Activated naive CD8-positive, alpha-beta T cell treated with anti-CD3 and anti-CD28 coated beads for 36 hours (primary cell): Measurements from ENCODE around the gene LAMA3. TPM values are rescaled to one million over a fixed set of nuclear protein-coding genes. Genes with fewer than 3 reads are reported as not detected.

ENCODE experiments used
- DNase-seq: peaks from one replicate; pipeline ENCODE4 v3.0.0; 2021
- H3K27ac Mint-ChIP-seq: one replicate; pipeline ENCODE4 v1.8.0; 2022; ENCODE audit warnings: mild to moderate bottlenecking, moderate library complexity, mixed read lengths
- H3K27me3 Mint-ChIP-seq: one replicate; pipeline ENCODE4 v1.8.0; 2022; ENCODE audit warnings: mild to moderate bottlenecking, mixed read lengths
- H3K36me3 Mint-ChIP-seq: one replicate; pipeline ENCODE4 v1.8.0; 2021; ENCODE audit warnings: mild to moderate bottlenecking, mixed read lengths
- H3K4me1 Mint-ChIP-seq: one replicate; pipeline ENCODE4 v1.8.0; 2021; ENCODE audit warnings: mixed read lengths
- H3K4me3 Mint-ChIP-seq: one replicate; pipeline ENCODE4 v1.8.0; 2022; ENCODE audit warnings: mild to moderate bottlenecking, moderate library complexity, mixed read lengths
- H3K9me3 Mint-ChIP-seq: one replicate; pipeline ENCODE4 v1.8.0; 2022; ENCODE audit warnings: mixed read lengths
- total RNA-seq, 2 experiments: library from RNA; stranded (reverse); gene quantifications; one replicate each; pipeline ENCODE4 v1.2.3, GENCODE V29; 2021

Gene LAMA3
- total RNA-seq, 2 experiments from 2014 or later: 0.31 to 0.42 TPM

GRCh38 chr18:23793985-23794867 is 105.0 kb downstream of the LAMA3 start:
- no peak overlapping the region for H3K27ac Mint-ChIP-seq
- DNase-seq: no peak
- no peak overlapping the region for H3K4me3 Mint-ChIP-seq
- H3K4me1 Mint-ChIP-seq: no peaks in the 10 kb centered on the region
- H3K9me3 Mint-ChIP-seq: peaks cover 2% of the 10 kb centered on the region
- no peaks in the 10 kb centered on the region for H3K27me3 Mint-ChIP-seq
- no peaks in the 10 kb centered on the region for H3K36me3 Mint-ChIP-seq

GRCh38 chr18:23798249-23798648 is 109.0 kb downstream of the LAMA3 start:
- Mint-ChIP-seq H3K36me3 (no peaks in the 10 kb centered on the region), H3K4me1 (no peaks in the 10 kb centered on the region), H3K27ac (no peak overlapping the region), H3K9me3 (no peaks in the 10 kb centered on the region), H3K4me3 (no peak overlapping the region), H3K27me3 (no peaks in the 10 kb centered on the region)
- DNase-seq: no peak

- H3K27me3 Mint-ChIP-seq: no peaks in the 10 kb centered on the region
- DNase-seq: no peak
- no peaks in the 10 kb centered on the region for H3K36me3 Mint-ChIP-seq
- no peak overlapping the region for H3K27ac Mint-ChIP-seq
- H3K4me3 Mint-ChIP-seq: no peak overlapping the region
- no peaks in the 10 kb centered on the region for H3K4me1 Mint-ChIP-seq
- H3K9me3 Mint-ChIP-seq: no peaks in the 10 kb centered on the region
These were observed 109.6 kb downstream of the LAMA3 start for GRCh38 chr18:23798824-23799223.

- Mint-ChIP-seq H3K4me3 (no peak overlapping the region), H3K27ac (no peak overlapping the region), H3K9me3 (no peaks in the 10 kb centered on the region), H3K36me3 (no peaks in the 10 kb centered on the region), H3K27me3 (no peaks in the 10 kb centered on the region), H3K4me1 (no peaks in the 10 kb centered on the region)
- no peak for DNase-seq
These were observed 110.3 kb downstream of the LAMA3 start for GRCh38 chr18:23799540-23799939.

- H3K27me3 Mint-ChIP-seq: no peaks in the 10 kb centered on the region
- no peak for DNase-seq
- H3K9me3 Mint-ChIP-seq: no peaks in the 10 kb centered on the region
- no peaks in the 10 kb centered on the region for H3K4me1 Mint-ChIP-seq
- H3K27ac Mint-ChIP-seq: no peak overlapping the region
- no peaks in the 10 kb centered on the region for H3K36me3 Mint-ChIP-seq
- no peak overlapping the region for H3K4me3 Mint-ChIP-seq
These were observed 111.6 kb downstream of the LAMA3 start for GRCh38 chr18:23800902-23801301.

- no peaks in the 10 kb centered on the region for H3K9me3 Mint-ChIP-seq
- H3K27ac Mint-ChIP-seq: no peak overlapping the region
- H3K4me3 Mint-ChIP-seq: no peak overlapping the region
- DNase-seq: no peak
- no peaks in the 10 kb centered on the region for H3K4me1 Mint-ChIP-seq
- no peaks in the 10 kb centered on the region for H3K27me3 Mint-ChIP-seq
- H3K36me3 Mint-ChIP-seq: no peaks in the 10 kb centered on the region
These were observed 113.6 kb downstream of the LAMA3 start for GRCh38 chr18:23802817-23803216.

GRCh38 chr18:23803755-23804154 is 114.5 kb downstream of the LAMA3 start:
- no peaks in the 10 kb centered on the region for H3K27me3 Mint-ChIP-seq
- no peaks in the 10 kb centered on the region for H3K4me1 Mint-ChIP-seq
- DNase-seq: no peak
- no peaks in the 10 kb centered on the region for H3K36me3 Mint-ChIP-seq
- H3K27ac Mint-ChIP-seq: no peak overlapping the region
- H3K4me3 Mint-ChIP-seq: no peak overlapping the region
- H3K9me3 Mint-ChIP-seq: no peaks in the 10 kb centered on the region

GRCh38 chr18:23805898-23806297 is 116.6 kb downstream of the LAMA3 start:
- no peak for DNase-seq
- H3K36me3 Mint-ChIP-seq: no peaks in the 10 kb centered on the region
- no peak overlapping the region for H3K27ac Mint-ChIP-seq
- H3K27me3 Mint-ChIP-seq: no peaks in the 10 kb centered on the region
- H3K4me1 Mint-ChIP-seq: peaks cover 16% of the 10 kb centered on the region
- no peak overlapping the region for H3K4me3 Mint-ChIP-seq
- no peaks in the 10 kb centered on the region for H3K9me3 Mint-ChIP-seq

- DNase-seq: no peak
- Mint-ChIP-seq H3K4me1 (peaks cover 25% of the 10 kb centered on the region), H3K4me3 (no peak overlapping the region), H3K27ac (no peak overlapping the region), H3K9me3 (no peaks in the 10 kb centered on the region), H3K36me3 (no peaks in the 10 kb centered on the region), H3K27me3 (no peaks in the 10 kb centered on the region)
These were observed 120.2 kb downstream of the LAMA3 start for GRCh38 chr18:23809415-23809814.

- DNase-seq: peak; percentile 36
- no peak overlapping the region for H3K4me3 Mint-ChIP-seq
- no peaks in the 10 kb centered on the region for H3K27me3 Mint-ChIP-seq
- no peak overlapping the region for H3K27ac Mint-ChIP-seq
- no peaks in the 10 kb centered on the region for H3K9me3 Mint-ChIP-seq
- peaks cover 25% of the 10 kb centered on the region for H3K4me1 Mint-ChIP-seq
- H3K36me3 Mint-ChIP-seq: no peaks in the 10 kb centered on the region
These were observed 121.1 kb downstream of the LAMA3 start for GRCh38 chr18:23810396-23810795.

GRCh38 chr18:23811176-23811575 is 121.9 kb downstream of the LAMA3 start:
- no peak overlapping the region for H3K27ac Mint-ChIP-seq
- H3K4me1 Mint-ChIP-seq: peaks cover 25% of the 10 kb centered on the region

GRCh38 chr18:23812546-23813440 is 123.5 kb downstream of the LAMA3 start:
- Mint-ChIP-seq H3K4me3 (no peak overlapping the region), H3K27me3 (no peaks in the 10 kb centered on the region), H3K9me3 (no peaks in the 10 kb centered on the region), H3K27ac (no peak overlapping the region), H3K4me1 (peaks cover 25% of the 10 kb centered on the region), H3K36me3 (no peaks in the 10 kb centered on the region)
- DNase-seq: no peak

More at GRCh38 chr18:23811176-23811575, 121.9 kb downstream of the LAMA3 start:
- Mint-ChIP-seq H3K27me3 (no peaks in the 10 kb centered on the region), H3K9me3 (no peaks in the 10 kb centered on the region), H3K4me3 (no peak overlapping the region), H3K36me3 (no peaks in the 10 kb centered on the region)
- DNase-seq: no peak

GRCh38 chr18:23814991-23815614 is 125.8 kb downstream of the LAMA3 start:
- Mint-ChIP-seq H3K36me3 (no peaks in the 10 kb centered on the region), H3K27ac (no peak overlapping the region), H3K27me3 (no peaks in the 10 kb centered on the region), H3K9me3 (no peaks in the 10 kb centered on the region), H3K4me3 (no peak overlapping the region), H3K4me1 (peaks cover 17% of the 10 kb centered on the region)
- no peak for DNase-seq

- peaks cover 8% of the 10 kb centered on the region for H3K4me1 Mint-ChIP-seq
- H3K9me3 Mint-ChIP-seq: no peaks in the 10 kb centered on the region
These were observed 126.8 kb downstream of the LAMA3 start for GRCh38 chr18:23816021-23816420.

GRCh38 chr18:23816740-23817139 is 127.5 kb downstream of the LAMA3 start:
- Mint-ChIP-seq H3K36me3 (no peaks in the 10 kb centered on the region), H3K4me1 (peaks cover 4% of the 10 kb centered on the region)

More at GRCh38 chr18:23816021-23816420, 126.8 kb downstream of the LAMA3 start:
- Mint-ChIP-seq H3K4me3 (no peak overlapping the region), H3K36me3 (no peaks in the 10 kb centered on the region), H3K27me3 (no peaks in the 10 kb centered on the region), H3K27ac (no peak overlapping the region)
- no peak for DNase-seq

More at GRCh38 chr18:23816740-23817139, 127.5 kb downstream of the LAMA3 start:
- Mint-ChIP-seq H3K27ac (no peak overlapping the region), H3K27me3 (no peaks in the 10 kb centered on the region), H3K9me3 (no peaks in the 10 kb centered on the region), H3K4me3 (no peak overlapping the region)
- DNase-seq: no peak
